A673 (cell line): ENCODE measurements around the gene EYS. TPM values are rescaled to one million over a fixed set of nuclear protein-coding genes. Genes with fewer than 3 reads are reported as not detected.

Source experiments
- BruUV-seq: library from RNA; stranded (reverse); fragments of 400-500 nt; replicated peaks from 2 replicates; lab custom pipeline; 2021; lab: Mats Ljungman, UMichigan
- CTCF ChIA-PET: fragments of 300-600 bp; sonication (Branson Sonifier 250); formaldehyde crosslinking; loops from one replicate; lab custom pipeline; 2022; ENCODE audit warnings: antibody characterized with exemption; lab: Charles Lee
- POLR2A ChIA-PET: fragments of 300-600 bp; sonication (Branson Sonifier 250); formaldehyde crosslinking; loops from one replicate; lab custom pipeline; 2022; ENCODE audit warnings: antibody characterized with exemption; ENCODE audit not compliant: low non-redundant PET; lab: Charles Lee
- DNase-seq: peaks from one replicate; pipeline ENCODE4 v3.0.0-alpha.2; 2015; ENCODE audit warnings: low spot score
- H3K27ac ChIP-seq: fragments of 200-600 bp; sonication (generic); 2 replicates; pipeline ENCODE4 v1.5.1; 2016; ENCODE audit warnings: mixed run types, low read depth, mild to moderate bottlenecking, mixed read lengths, antibody characterized with exemption, low read length; ENCODE audit not compliant: poor library complexity, severe bottlenecking
- H3K27me3 ChIP-seq: fragments of 200-600 bp; sonication (generic); replicated peaks from 2 replicates; pipeline ENCODE4 v1.6.1; 2017; ENCODE audit warnings: mixed run types, low read depth, mild to moderate bottlenecking, mixed read lengths, antibody characterized with exemption, low read length; ENCODE audit not compliant: insufficient read depth, poor library complexity
- H3K36me3 ChIP-seq: fragments of 200-600 bp; sonication (generic); 2 replicates; pipeline ENCODE4 v1.6.1; 2016; ENCODE audit warnings: mixed run types, mild to moderate bottlenecking, mixed read lengths, antibody characterized with exemption, low read length; ENCODE audit not compliant: insufficient read depth, poor library complexity, severe bottlenecking
- H3K4me1 ChIP-seq: fragments of 200-600 bp; sonication (generic); 2 replicates; pipeline ENCODE4 v1.6.1; 2017; ENCODE audit warnings: mixed run types, mild to moderate bottlenecking, mixed read lengths, antibody characterized with exemption, low read length; ENCODE audit not compliant: insufficient read depth, poor library complexity, severe bottlenecking
- H3K4me3 ChIP-seq: fragments of 200-600 bp; sonication (generic); 2 replicates; pipeline ENCODE4 v1.5.1; 2016; ENCODE audit warnings: low read depth, mixed run types, mild to moderate bottlenecking, mixed read lengths, low read length; ENCODE audit not compliant: poor library complexity, severe bottlenecking
- H3K9me3 ChIP-seq: fragments of 200-600 bp; sonication (generic); 2 replicates; pipeline ENCODE4 v1.6.1; 2016; ENCODE audit warnings: mixed run types, low read depth, mild to moderate bottlenecking, mixed read lengths, antibody characterized with exemption, low read length; ENCODE audit not compliant: poor library complexity, severe bottlenecking
- EZH2 ChIP-seq: fragments of 200-600 bp; sonication (generic); IDR thresholded peaks from 2 replicates; pipeline ENCODE4 v1.6.1; 2017; ENCODE audit warnings: borderline replicate concordance, low read depth, mild to moderate bottlenecking, mixed read lengths, antibody characterized with exemption, low read length; ENCODE audit not compliant: poor library complexity, severe bottlenecking
- intact Hi-C: fragments of 100-400 bp; cut with micrococcal nuclease; formaldehyde crosslinking; loops from one replicate; pipeline ENCODE4 v1.10.0; 2022; ENCODE audit not compliant: unreplicated experiment
- total RNA-seq: library from RNA; stranded (reverse); gene quantifications from 2 replicates; pipeline ENCODE4 v1.2.3, GENCODE V29; 2021
- TF ChIP-seq, protein P1 (sequence below): fragments of 300-800, 200-600 bp; sonication (generic); conservative IDR thresholded peaks from 2 replicates; pipeline ENCODE4 v1.5.1; 2017; ENCODE audit warnings: low read depth, mild to moderate bottlenecking, antibody characterized with exemption, low read length, moderate library complexity, mixed read lengths

The EYS gene
- total RNA-seq, 1 experiment from 2014 or later: 0.47 TPM

DNA sequence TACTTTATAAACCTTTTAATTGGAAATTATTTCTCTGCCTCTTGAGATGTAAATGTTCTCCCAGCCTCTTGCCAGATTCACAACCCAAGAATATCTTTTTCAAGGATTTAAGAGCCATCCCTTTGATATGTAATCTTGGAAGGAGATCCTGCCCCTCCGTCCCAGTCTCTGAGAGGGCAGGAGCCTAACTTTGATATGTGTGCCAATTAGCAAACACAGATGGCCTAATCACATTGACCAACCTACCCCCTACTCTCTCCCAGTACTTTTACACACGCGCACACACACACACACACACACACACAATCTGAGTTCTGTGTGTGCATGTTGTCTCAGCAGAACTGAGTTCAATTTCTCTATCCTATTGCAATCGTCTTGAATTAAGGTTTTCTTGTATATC lies 1447.7 kb downstream of the EYS start:
- Histone ChIP-seq H3K27me3 (no peaks in the 10 kb centered on the region), H3K4me3 (no peak overlapping the region), H3K9me3 (no peaks in the 10 kb centered on the region), H3K4me1 (no peaks in the 10 kb centered on the region), H3K27ac (no peak overlapping the region), H3K36me3 (no peaks in the 10 kb centered on the region)
- DNase-seq: no peak
- intact Hi-C loops: no loop called here
- TF ChIP-seq EZH2: no peak
- TF ChIP-seq, protein P1, sequence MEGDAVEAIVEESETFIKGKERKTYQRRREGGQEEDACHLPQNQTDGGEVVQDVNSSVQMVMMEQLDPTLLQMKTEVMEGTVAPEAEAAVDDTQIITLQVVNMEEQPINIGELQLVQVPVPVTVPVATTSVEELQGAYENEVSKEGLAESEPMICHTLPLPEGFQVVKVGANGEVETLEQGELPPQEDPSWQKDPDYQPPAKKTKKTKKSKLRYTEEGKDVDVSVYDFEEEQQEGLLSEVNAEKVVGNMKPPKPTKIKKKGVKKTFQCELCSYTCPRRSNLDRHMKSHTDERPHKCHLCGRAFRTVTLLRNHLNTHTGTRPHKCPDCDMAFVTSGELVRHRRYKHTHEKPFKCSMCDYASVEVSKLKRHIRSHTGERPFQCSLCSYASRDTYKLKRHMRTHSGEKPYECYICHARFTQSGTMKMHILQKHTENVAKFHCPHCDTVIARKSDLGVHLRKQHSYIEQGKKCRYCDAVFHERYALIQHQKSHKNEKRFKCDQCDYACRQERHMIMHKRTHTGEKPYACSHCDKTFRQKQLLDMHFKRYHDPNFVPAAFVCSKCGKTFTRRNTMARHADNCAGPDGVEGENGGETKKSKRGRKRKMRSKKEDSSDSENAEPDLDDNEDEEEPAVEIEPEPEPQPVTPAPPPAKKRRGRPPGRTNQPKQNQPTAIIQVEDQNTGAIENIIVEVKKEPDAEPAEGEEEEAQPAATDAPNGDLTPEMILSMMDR: no peak
- POLR2A ChIA-PET: no interaction called here
- no TSS peak for BruUV-seq
- CTCF ChIA-PET: no interaction called here

DNA sequence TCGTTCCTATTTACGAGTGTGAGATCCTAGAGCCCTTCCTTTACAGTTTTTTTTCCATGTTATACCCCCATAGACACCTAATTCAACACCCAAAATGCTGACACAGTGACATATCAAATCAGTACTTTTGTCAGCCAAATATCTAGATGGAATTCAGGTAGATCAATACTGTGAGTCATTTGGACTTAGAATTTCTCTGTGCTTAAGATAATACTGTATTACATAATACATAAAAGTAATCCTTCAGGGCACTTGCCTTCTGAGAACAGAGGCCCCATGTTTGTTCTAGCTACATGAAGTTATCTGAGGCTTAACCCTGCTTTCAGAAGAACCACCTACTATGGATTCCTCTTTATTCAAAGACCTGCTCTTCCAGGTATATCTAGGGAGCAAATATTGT lies 1448.3 kb downstream of the EYS start:
- CTCF ChIA-PET: no interaction called here
- POLR2A ChIA-PET: no interaction called here
- Histone ChIP-seq H3K4me1 (no peaks in the 10 kb centered on the region), H3K27ac (no peak overlapping the region), H3K36me3 (no peaks in the 10 kb centered on the region), H3K9me3 (no peaks in the 10 kb centered on the region), H3K27me3 (no peaks in the 10 kb centered on the region), H3K4me3 (no peak overlapping the region)
- no TSS peak for BruUV-seq
- intact Hi-C loops: no loop called here
- no peak for DNase-seq
- TF ChIP-seq EZH2: no peak
- TF ChIP-seq, protein P1: no peak

DNA sequence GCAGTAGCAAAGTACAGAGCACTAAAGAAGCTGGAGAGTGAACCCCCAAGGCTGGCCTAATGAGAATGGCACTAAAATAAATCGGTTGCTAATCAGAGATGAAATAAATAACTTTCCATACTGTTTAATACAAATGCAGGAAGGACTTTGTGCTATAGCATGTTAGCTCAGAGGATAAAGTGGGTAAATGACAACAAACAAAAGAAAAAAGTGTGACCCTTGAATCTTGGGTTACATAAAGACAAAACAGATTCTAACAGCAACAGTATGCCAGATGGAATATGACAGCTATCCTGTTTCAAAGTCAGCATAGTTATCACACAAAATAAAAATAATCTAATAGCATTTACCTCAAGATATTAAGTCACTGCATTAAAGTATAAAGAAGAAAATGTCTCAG lies 1448.7 kb downstream of the EYS start:
- no TSS peak for BruUV-seq
- CTCF ChIA-PET: no interaction called here
- intact Hi-C loops: no loop called here

More for the DNA sequence above, 1448.7 kb downstream of the EYS start:
- H3K36me3 ChIP-seq: no peaks in the 10 kb centered on the region
- no peaks in the 10 kb centered on the region for H3K4me1 ChIP-seq
- POLR2A ChIA-PET: no interaction called here
- no peak for DNase-seq
- H3K27ac ChIP-seq: no peak overlapping the region
- TF ChIP-seq EZH2: no peak
- TF ChIP-seq, protein P1: no peak
- no peaks in the 10 kb centered on the region for H3K9me3 ChIP-seq
- H3K4me3 ChIP-seq: no peak overlapping the region
- H3K27me3 ChIP-seq: no peaks in the 10 kb centered on the region
